Activated CD8-positive, alpha-beta memory T cell treated with anti-CD3 and anti-CD28 coated beads, Interleukin-2, amount 50 U/mL, for 24 hours (primary cell): ENCODE measurements around the gene NRCAM.

ENCODE experiments used
- DNase-seq: peaks from one replicate; pipeline ENCODE4 v3.0.0-alpha.2; 2020; ENCODE audit errors: extremely low read depth

The NRCAM gene

GRCh38 chr7:108310351-108310750 lies 145.9 kb downstream of the NRCAM start:
- DNase-seq, result no peak

GRCh38 chr7:108308903-108309302 lies 147.3 kb downstream of the NRCAM start:
- no peak for DNase-seq

GRCh38 chr7:108308276-108308675 lies 148.0 kb downstream of the NRCAM start:
- DNase-seq, result no peak

GRCh38 chr7:108307595-108307994 lies 148.6 kb downstream of the NRCAM start:
- no peak for DNase-seq

GRCh38 chr7:108307194-108307593 lies 149.0 kb downstream of the NRCAM start:
- no peak for DNase-seq

- no peak for DNase-seq
These were observed 152.9 kb downstream of the NRCAM start for GRCh38 chr7:108303332-108303731.

- no peak for DNase-seq
These were observed 154.8 kb downstream of the NRCAM start for GRCh38 chr7:108301387-108301786.

- no peak for DNase-seq
These were observed 156.8 kb downstream of the NRCAM start for GRCh38 chr7:108299251-108299973.

GRCh38 chr7:108296911-108297310 lies 159.3 kb downstream of the NRCAM start:
- no peak for DNase-seq

GRCh38 chr7:108294595-108294994 lies 161.6 kb downstream of the NRCAM start:
- DNase-seq, result no peak

GRCh38 chr7:108293149-108293612 lies 163.1 kb downstream of the NRCAM start:
- no peak for DNase-seq

GRCh38 chr7:108292541-108292940 lies 163.7 kb downstream of the NRCAM start:
- DNase-seq, result no peak

GRCh38 chr7:108291791-108292440 lies 164.3 kb downstream of the NRCAM start:
- no peak for DNase-seq

GRCh38 chr7:108291152-108291508 lies 165.1 kb downstream of the NRCAM start:
- DNase-seq, result no peak

- DNase-seq, result no peak
These were observed 165.6 kb downstream of the NRCAM start for GRCh38 chr7:108290459-108291151.

GRCh38 chr7:108289852-108290251 lies 166.4 kb downstream of the NRCAM start:
- no peak for DNase-seq

- no peak for DNase-seq
These were observed 168.4 kb downstream of the NRCAM start for GRCh38 chr7:108287857-108288256.

- no peak for DNase-seq
These were observed 169.8 kb downstream of the NRCAM start for GRCh38 chr7:108286290-108286904.

- DNase-seq, result no peak
These were observed 170.5 kb downstream of the NRCAM start for GRCh38 chr7:108285778-108286177.

- DNase-seq, result no peak
These were observed 171.2 kb downstream of the NRCAM start for GRCh38 chr7:108285003-108285368.

GRCh38 chr7:108284349-108285002 lies 171.8 kb downstream of the NRCAM start:
- DNase-seq, result no peak

- DNase-seq, result no peak
These were observed 173.0 kb downstream of the NRCAM start for GRCh38 chr7:108283252-108283651.
